Stimulated activated CD8-positive, alpha-beta memory T cell treated with anti-CD3 and anti-CD28 coated beads, Interleukin-12 subunit alpha, Interleukin-12 subunit beta, amount 100 ng/mL, for 24 hours (primary cell): ENCODE results near the gene HMGCLL1.

Experiments used
- DNase-seq: peaks from one replicate; pipeline ENCODE4 v3.0.0-alpha.2; 2020; ENCODE audit errors: extremely low read depth

Gene HMGCLL1

GRCh38 chr6:55443238-55444134 is 135.5 kb downstream of the HMGCLL1 start:
- no peak for DNase-seq

GRCh38 chr6:55438203-55438602 is 140.8 kb downstream of the HMGCLL1 start:
- no peak for DNase-seq

GRCh38 chr6:55437141-55437540 is 141.9 kb downstream of the HMGCLL1 start:
- no peak for DNase-seq

DNA sequence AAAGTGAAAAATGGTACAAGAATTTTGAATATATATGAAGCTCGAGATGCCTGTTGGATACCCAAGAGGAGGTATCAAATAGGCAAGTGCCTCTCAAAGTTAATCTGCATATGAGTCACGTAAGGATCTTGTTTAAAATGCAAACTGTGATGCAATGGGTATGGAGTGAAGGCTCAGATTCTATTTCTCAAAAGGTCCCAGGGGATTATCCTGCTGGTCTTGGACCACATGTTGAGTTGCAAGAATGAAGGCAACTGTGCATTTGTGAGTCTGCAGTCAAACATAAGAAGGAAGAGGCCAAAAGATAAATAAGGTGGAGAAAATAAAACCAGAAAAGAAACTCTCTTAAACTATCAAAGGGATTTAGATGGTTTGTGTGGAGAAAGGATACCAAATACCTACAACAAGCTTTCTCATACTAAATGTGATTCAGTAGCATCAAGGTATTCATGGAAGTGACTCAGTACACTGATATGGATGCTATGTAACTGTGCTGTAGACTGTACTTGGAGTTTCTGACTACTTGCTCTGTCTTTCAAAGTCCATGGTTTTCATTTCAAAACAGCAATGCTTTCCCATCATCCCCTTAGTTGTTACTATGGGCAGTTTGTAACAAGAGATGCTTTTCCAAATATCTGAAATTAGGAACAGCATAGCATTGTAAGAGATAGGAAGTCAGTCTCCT is 145.4 kb downstream of the HMGCLL1 start:
- no peak for DNase-seq

DNA sequence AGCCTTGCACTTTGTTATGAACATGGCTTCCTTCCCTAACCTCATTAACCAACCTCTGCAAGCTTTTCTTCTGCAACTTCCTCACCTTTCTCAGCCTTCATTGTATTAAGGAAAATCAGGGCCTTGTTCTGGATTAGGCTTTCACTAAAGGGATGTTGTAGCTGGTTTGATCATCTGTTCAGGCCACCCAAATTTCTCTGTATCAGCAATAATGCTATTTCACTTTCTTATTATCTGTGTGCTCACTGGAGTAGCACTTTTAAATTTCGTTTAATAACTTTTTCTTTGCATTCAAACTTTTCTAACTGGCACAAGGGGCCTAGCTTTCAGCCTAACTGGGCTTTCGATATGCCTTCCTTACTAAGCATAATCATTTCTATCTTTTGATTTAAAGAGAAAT is 155.1 kb downstream of the HMGCLL1 start:
- DNase-seq = no peak

DNA sequence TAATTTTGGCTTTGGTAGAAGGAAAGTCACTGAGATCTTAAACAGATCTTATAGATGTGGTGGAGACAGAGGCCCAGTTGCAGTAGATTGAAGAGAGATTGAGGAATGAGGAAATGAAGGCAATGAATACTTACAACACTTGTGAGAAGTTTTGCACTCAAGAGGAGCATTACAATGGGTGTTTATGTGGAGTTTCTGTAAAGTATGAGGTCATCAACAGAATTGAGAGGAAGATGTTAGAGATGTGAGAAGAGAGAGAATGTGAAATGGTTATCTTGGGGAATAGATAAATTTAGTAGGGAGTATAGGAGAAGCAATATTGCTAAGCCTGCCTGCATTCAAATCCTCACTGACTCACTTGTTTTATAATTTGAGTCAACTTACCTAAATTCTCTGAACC is 168.3 kb downstream of the HMGCLL1 start:
- DNase-seq = no peak

DNA sequence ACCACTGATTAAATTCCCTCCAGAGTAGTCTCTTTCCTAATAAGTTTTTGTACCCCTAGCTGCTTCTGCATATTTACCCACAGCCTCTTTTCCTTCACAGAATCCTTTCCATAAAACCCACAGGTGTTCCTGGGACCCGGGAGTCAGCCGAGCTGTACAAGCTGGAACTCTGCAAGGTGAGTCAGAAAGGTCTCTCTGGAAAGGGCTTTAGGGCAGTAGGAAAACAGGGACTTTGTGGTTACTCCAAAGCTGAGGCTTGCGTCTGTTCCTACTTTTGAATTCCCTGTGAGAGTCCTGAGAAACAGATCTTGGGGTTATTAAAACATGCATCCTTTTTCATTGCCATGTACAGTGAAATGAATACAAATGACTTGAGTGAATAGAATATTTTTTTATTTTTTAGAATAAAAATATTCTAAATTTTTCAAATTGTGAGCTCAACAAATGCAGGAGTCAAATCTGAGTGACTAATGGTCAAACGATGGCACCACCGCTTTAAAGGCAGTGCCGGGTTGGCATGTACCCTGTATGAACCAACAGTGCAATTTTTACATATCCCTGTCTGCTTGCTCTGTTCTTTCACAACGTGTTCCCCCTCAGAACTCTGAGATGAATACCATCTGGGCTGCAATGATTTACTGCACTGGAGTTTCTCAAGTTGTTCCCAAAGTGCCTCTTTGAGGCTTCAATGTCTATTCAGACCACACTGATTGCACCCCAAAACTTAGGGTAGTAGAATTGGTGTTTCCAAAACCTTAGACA is 173.3 kb downstream of the HMGCLL1 start:
- no peak for DNase-seq

GRCh38 chr6:55399351-55399750 is 179.6 kb downstream of the HMGCLL1 start:
- DNase-seq = no peak

DNA sequence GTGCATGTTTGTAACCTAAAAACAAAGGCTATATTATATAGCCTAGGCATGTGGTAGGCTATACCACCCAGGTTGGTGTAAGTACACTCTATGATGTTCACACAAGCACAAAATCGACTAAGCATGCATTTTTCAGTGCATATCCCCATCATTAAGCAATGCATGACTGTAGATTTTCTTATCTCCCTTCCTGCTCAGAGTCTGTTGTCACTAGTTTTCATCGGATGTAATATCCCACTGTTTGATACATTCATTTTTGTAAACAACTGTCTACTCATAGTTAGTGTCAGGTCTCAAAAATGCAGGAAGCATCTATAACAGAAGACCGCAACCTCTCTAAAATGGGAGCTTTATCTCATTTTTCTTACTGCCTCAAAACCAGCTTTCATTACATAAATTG is 181.0 kb downstream of the HMGCLL1 start:
- no peak for DNase-seq

- no peak for DNase-seq
Observed at GRCh38 chr6:55395871-55396270, 183.1 kb downstream of the HMGCLL1 start.

DNA sequence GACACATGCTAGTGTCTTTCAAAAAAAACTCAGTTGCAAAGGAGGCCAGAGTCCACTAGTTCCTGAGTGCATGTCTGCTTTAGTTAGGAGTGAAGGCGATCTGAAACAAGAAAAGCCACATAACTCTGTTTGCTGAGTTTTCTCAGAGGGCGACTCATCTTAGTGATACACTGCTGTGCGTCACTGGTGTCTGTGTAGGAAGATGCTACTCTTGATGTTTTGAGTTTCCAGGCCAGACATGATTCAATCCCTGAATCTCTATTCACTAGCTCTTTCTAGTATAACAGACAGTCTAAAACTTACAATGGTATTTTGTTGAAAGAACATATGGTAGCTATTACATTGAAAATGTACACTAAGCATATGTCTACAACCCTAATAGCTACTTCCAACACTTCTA is 190.8 kb downstream of the HMGCLL1 start:
- DNase-seq = no peak
